ENCODE measurements around the gene TMEM209. TPM values are rescaled to one million over a fixed set of nuclear protein-coding genes. Genes with fewer than 3 reads are reported as not detected.

TMEM209 gene
- total RNA-seq, 1 donor from 2014 or later, result 15.4 TPM

GRCh38 chr7:130136579-130137167, 68.5 kb downstream of the TMEM209 start:
- no peak overlapping the region for H3K4me3 Mint-ChIP-seq (ENCODE audit: unreplicated experiment)
- H3K27ac Mint-ChIP-seq (ENCODE audit: unreplicated experiment), result no peak overlapping the region
- no peak for DNase-seq
- H3K36me3 Mint-ChIP-seq (ENCODE audit: unreplicated experiment), result no peaks in the 10 kb centered on the region
- peaks cover 2% of the 10 kb centered on the region for H3K27me3 Mint-ChIP-seq (ENCODE audit: unreplicated experiment)
- peaks cover 13% of the 10 kb centered on the region for H3K4me1 Mint-ChIP-seq (ENCODE audit: low read depth, unreplicated experiment)
- TF ChIP-seq, protein P1, sequence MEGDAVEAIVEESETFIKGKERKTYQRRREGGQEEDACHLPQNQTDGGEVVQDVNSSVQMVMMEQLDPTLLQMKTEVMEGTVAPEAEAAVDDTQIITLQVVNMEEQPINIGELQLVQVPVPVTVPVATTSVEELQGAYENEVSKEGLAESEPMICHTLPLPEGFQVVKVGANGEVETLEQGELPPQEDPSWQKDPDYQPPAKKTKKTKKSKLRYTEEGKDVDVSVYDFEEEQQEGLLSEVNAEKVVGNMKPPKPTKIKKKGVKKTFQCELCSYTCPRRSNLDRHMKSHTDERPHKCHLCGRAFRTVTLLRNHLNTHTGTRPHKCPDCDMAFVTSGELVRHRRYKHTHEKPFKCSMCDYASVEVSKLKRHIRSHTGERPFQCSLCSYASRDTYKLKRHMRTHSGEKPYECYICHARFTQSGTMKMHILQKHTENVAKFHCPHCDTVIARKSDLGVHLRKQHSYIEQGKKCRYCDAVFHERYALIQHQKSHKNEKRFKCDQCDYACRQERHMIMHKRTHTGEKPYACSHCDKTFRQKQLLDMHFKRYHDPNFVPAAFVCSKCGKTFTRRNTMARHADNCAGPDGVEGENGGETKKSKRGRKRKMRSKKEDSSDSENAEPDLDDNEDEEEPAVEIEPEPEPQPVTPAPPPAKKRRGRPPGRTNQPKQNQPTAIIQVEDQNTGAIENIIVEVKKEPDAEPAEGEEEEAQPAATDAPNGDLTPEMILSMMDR (IDR thresholded peaks at IDR 0.05; ENCODE audit: partially characterized antibody, unreplicated experiment), result no peak
- no peaks in the 10 kb centered on the region for H3K9me3 Mint-ChIP-seq (ENCODE audit: unreplicated experiment)

- TF ChIP-seq, protein P1 (IDR thresholded peaks at IDR 0.05; ENCODE audit: partially characterized antibody, unreplicated experiment), result no peak
- Mint-ChIP-seq H3K27ac (ENCODE audit: unreplicated experiment) (no peak overlapping the region), H3K9me3 (ENCODE audit: unreplicated experiment) (no peaks in the 10 kb centered on the region), H3K36me3 (ENCODE audit: unreplicated experiment) (no peaks in the 10 kb centered on the region), H3K27me3 (ENCODE audit: unreplicated experiment) (peaks cover 2% of the 10 kb centered on the region), H3K4me1 (ENCODE audit: low read depth, unreplicated experiment) (peaks cover 14% of the 10 kb centered on the region), H3K4me3 (ENCODE audit: unreplicated experiment) (no peak overlapping the region)
- DNase-seq, result no peak
These were observed 69.7 kb downstream of the TMEM209 start for GRCh38 chr7:130135208-130136205.

DNA sequence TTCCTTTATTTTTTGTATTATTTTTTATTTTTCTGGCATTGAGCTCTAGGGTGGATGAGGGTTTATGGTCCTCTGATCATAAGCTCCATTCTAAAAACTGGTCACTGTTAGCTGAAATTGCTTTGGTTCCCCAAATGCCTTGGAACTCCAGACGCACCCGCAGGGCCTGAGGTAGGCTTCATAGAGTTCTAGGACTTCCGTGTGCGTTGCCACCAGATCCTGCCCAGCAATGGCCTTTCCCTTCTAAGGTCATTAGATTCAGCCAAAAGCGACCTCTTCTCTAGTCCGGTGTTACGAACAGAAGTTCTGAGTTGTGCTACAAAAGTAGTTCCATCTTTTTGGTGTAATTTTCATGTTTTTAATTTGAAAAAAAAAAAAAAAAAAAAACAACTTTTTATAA, 70.5 kb downstream of the TMEM209 start:
- peaks cover 2% of the 10 kb centered on the region for H3K27me3 Mint-ChIP-seq (ENCODE audit: unreplicated experiment)
- no peak for DNase-seq
- TF ChIP-seq, protein P1 (IDR thresholded peaks at IDR 0.05; ENCODE audit: partially characterized antibody, unreplicated experiment), result no peak
- H3K9me3 Mint-ChIP-seq (ENCODE audit: unreplicated experiment), result no peaks in the 10 kb centered on the region
- H3K4me1 Mint-ChIP-seq (ENCODE audit: low read depth, unreplicated experiment), result peaks cover 9% of the 10 kb centered on the region
- no peak overlapping the region for H3K27ac Mint-ChIP-seq (ENCODE audit: unreplicated experiment)
- no peaks in the 10 kb centered on the region for H3K36me3 Mint-ChIP-seq (ENCODE audit: unreplicated experiment)
- H3K4me3 Mint-ChIP-seq (ENCODE audit: unreplicated experiment), result no peak overlapping the region

GRCh38 chr7:130134106-130134636, 71.0 kb downstream of the TMEM209 start:
- H3K4me1 Mint-ChIP-seq (ENCODE audit: low read depth, unreplicated experiment), result peaks cover 6% of the 10 kb centered on the region
- TF ChIP-seq, protein P1 (IDR thresholded peaks at IDR 0.05; ENCODE audit: partially characterized antibody, unreplicated experiment), result no peak
- no peak overlapping the region for H3K27ac Mint-ChIP-seq (ENCODE audit: unreplicated experiment)
- H3K36me3 Mint-ChIP-seq (ENCODE audit: unreplicated experiment), result no peaks in the 10 kb centered on the region
- H3K9me3 Mint-ChIP-seq (ENCODE audit: unreplicated experiment), result no peaks in the 10 kb centered on the region
- no peak for DNase-seq
- H3K4me3 Mint-ChIP-seq (ENCODE audit: unreplicated experiment), result no peak overlapping the region
- peaks cover 2% of the 10 kb centered on the region for H3K27me3 Mint-ChIP-seq (ENCODE audit: unreplicated experiment)
